ENCODE results near the gene CD8A.

CD8A gene

DNA sequence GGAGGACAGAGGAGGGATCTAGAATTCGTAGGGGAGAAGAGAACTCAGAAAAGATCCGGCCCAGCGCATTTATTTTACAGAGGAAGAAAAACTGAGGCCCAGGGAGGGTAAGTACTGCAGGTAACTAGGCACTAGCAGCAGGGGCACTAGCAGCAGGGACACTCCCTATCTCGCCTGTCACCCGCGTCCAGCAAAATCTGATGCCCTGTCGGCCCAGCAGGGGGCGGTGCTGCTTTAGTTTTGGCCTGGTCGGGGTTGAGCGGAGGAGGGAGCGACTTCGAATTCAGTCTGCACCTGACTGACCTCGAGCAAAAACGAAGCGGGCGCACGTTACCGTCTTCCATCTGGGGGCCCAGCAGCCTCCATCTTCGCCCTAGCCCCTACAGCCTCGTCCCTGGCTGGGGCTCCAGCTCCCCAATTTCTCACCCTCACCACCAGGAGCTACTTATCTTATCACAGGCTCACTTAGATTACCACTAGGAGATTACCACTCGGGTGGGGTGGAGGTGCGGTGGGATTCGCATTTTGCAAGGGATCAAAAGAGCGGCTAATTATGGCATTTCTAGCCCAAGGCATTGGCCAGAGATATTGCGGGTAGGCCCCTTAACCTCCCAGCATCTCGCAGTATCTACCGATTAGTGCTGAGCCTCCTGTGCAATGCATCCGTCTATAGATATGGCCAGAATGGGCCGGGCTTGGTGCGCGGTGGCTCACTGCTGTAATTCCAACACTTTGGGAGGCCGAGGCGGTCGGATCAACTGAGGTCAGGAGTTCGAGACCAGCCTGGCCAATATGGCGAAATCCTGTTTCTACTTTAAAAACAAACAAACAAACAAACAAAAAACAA is 17.8 kb upstream of the CD8A start:
- DNase-seq: peak; percentile 83

DNA sequence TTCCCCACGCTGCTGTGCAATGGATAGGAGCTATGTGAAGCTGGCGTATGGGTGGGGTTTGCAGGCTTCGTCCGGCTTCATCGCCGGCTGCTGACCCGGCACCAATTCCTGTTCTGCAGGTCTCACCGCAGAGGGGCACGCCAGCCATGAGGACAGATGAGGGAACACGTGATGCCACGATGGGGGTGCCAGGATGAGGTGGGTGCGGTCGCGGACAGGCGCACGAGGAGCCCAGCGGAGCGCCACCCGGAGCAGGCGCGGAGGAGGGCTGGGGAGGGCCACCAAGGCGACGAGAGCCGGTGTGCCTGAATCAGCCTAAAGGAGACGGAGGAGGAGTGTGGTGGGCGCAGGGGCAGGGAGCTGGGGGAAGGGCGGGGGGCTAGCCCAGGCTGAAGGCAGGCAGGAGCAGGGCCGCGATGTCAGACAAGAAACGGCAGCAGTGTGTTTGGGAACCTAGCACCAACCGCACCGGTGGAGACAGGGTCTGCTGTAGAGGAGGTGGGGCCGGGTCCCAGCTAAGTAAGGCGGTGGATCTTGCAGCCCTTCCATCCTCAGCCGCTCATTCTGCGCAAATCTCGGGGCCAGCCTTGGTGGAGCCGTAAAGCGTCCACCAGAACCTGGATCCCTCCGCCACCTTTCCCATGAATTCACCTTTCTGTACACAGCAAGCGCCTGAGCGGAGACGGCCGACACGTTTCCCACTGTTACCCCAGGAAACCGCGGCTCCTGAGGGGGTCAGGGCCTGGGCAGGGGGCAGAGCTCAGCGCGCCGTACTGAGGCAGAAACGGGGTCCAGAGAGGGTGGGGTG is 17.0 kb upstream of the CD8A start:
- peak; percentile 77 for DNase-seq

DNA sequence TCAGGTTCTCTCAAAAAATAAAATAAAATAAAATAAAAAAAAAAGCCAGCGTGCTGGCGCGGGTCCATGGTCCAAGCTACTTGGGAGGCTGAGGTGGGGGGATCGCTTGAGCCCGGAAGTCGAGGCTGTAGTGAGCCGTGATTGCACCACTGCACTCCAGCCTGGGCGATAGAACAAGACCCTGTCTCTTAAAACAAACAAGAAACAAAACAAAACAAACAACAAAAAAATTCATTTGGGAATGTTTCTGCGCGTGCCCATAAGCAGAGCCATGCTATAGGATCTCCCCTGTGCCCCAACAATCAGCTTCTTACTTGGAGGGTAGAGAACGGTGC is 16.4 kb upstream of the CD8A start:
- DNase-seq: no peak

GRCh38 chr2:86806059-86806857 is 15.5 kb upstream of the CD8A start:
- no peak for DNase-seq

DNA sequence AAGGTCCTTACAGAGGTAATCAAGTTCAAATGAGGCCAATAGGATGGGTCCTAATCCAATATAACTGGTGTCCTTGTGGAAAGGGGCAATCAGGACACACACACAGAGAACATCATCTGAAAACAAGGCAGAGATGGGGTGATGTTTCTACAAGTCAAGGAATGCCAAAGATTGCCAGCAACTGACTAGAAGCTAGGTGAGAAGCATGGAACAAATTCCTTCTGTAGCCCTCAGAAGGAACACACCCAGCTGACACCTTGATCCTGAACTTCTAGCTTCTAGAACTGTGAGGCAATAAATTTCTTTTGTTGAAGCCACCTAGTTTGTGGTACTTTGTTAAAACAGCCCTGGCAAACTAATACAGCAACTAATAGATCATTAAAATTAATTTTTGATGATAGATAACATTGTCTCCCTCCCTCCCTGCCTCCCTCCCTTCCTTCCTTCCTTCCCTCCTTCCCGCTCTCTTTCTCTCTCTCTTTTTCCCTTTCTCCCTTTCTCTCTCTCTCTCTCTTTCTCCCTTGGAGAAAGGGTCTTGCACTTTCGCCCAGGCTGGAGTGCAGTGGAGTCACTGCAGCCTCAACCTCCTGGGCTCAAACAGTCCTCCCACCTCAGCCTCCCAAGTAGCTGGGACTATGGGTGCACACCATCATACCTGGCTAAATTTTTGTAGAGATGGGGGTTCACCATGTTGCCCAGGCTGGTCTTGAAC is 10.3 kb upstream of the CD8A start:
- no peak for DNase-seq

GRCh38 chr2:86794861-86795260 is 4.1 kb upstream of the CD8A start:
- no peak for DNase-seq

DNA sequence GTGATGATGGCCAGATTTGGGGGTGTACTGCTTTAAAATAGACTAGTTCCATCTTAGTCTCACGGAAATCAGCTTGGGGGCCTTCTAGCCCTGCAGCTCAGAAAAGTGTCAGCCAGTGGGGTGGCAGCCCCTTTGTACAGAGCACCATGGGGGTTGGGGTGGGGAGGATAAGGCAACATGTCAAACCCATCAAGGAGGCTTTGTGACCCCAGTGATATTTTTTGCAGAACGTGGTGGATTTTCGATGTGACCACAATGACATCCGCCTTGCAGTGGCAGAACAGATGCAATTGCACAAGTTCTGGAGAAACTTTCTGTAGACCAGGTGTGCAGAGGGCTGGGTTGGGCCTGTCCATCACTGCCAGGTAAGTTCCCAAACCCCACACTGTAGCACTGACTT is 3.0 kb upstream of the CD8A start:
- DNase-seq: no peak

GRCh38 chr2:86791573-86791972 is 860 bp upstream of the CD8A start:
- no peak for DNase-seq

DNA sequence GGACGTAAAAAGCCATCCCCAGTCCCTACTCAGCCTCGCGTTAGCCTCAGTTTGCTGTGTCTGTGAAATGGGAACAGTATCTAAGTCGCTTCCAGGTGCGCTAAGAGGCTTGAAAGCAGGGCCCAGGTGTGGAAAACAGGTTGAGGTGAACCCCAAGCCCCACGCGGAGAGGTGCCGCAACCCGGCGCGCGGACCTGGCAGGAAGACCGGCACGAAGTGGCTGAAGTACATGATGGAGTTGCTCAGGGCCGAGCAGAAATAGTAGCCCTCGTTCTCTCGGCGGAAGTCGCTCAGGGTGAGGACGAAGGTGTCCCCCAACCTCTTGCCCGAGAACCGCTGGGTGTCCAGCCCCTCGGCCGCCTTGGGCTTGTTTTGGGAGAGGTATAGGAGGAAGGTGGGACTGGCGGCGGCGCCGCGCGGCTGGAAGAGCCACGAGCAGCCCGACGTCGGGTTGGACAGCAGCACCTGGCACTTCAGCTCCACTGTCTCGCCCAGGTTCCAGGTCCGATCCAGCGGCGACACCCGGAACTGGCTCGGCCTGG is 508 bp downstream of the CD8A start:
- DNase-seq: no peak

DNA sequence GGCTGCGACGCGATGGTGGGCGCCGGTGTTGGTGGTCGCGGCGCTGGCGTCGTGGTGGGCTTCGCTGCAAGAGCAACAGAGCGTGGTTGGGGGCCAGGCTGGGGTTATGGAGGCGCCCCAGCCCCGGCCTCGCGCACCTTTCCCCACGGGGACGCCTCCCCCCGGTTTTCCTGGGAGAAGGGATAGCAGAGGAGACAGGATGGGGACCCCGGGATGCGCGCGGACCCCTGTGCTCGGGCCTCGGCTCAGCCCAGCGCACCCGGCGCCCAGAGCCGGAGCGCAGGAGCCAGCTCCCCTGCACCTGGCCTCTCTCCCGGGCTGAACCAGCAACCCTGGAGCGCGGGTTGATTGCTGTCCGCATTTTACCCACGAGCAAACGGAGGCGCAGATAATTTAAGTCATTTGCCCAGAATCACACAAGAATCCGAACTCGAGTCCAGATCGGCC is 1.0 kb downstream of the CD8A start:
- no peak for DNase-seq

GRCh38 chr2:86788881-86789686 is 1.6 kb downstream of the CD8A start:
- DNase-seq: no peak

- DNase-seq: no peak
These were observed 2.5 kb downstream of the CD8A start for GRCh38 chr2:86788165-86788564.

DNA sequence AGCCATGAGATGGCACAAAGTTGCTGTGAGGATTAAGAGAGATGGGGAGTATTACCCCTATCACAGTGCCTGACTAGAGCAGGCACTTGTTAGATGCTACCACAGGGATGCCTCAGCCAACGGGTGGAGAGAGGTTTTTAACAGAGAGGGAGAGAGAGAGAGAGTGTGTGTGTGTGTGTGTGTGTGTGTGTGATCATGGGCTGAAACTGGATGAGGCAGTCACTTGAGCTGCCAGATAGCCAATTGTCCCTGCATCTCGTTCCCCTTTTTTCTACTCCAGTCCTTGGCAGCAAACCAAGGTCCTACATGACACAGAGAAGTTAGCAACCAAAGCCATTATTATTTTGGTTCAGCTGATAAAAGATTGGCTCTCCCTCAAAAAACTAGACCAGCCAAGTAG is 3.0 kb downstream of the CD8A start:
- DNase-seq: no peak

DNA sequence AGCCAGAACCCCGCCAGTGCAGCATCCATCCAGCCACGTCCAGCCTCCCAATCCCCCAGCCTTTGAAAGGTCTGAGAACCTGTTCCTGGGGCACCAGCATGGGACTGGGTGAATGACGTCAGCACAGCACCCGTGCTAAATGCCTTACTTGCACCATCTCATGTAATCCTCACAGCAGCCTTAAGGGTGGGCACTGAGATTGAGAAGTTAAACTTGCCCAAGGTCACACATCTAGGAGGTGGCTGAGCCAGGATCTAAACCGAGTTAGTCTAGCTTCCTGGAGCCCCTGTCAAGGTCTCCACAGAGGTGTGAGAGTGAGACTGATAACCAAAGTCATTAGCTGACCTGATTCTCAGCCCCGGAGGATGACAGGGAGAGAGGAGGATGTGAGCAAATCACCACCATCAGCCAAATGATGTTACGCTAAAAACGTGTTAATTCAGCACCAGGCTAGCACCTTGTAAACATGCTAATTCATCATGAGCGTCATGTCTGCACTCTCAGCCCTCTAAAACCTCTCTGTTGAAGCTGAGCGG is 4.6 kb downstream of the CD8A start:
- no peak for DNase-seq

DNA sequence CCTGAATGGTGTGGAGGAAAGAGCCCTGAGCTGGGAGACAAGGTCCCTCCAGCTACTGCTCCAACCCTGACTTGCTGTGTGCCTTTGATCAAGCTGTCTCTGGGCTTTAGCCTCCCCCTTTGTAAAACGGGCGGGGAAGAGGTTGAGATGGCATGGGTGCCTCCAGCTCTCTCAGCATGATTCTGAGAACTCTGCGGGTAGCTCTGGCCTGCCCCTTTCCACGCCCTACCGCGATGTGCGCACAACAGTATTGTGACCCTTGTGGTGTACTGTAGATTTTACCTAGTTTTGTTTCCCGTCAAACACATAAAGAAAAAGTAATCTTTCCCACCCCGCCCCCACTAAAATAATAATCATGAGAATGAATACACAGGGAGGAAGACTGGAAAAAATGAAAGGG is 5.3 kb downstream of the CD8A start:
- DNase-seq: no peak

DNA sequence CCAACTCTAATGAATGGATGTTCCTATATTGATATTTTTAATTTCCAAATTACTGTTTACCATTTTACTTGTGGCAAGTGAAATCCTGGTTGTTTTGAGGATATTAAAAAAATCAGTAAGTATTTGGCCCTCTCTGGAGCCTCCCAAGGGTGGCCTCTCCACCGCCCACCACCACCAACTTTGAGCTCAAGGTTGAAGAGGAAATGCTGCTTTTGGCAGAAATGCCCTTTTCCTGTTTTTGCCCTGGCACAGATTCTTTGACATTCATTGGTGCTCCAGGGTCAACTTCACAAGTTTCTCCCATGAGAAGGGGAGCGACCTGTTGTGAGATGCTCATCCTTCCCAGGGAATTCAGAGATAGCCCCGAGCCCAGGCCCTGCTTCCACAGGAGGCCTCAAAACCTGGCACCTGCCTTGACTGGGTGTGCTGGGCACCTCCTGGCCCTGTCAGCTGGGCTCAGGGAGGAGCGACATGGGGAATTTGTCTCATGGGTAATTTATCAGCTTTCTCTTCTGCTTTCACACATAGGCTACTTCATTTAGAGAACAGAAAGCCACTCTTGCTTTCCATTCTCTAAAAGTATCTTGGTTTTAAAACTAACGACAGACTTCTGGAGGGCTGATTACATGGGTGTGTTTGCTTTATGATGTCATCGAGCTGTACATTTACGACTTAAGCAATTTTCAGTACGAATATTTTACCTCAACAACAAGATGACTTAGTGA is 6.9 kb downstream of the CD8A start:
- DNase-seq: no peak

DNA sequence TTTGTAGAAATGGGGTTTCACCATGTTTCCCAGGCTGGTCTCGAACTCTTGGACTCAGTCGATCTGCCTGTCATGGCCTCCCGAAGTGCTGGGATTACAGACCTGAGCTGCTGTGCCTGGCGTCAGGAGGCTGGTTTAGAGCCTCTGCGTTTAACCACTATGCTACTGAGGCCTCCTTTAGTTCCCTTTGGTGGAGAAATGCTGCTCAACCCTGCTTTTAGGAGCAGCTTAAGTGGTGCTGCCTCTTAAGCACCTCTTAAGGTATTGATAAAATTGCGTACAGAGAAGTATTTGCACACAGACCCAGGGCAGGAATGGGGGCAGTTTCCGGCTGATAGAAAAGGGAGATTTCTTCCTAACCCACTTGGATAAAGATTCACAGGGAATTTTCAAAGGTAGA is 8.0 kb downstream of the CD8A start:
- no peak for DNase-seq

GRCh38 chr2:86781363-86781762 is 9.3 kb downstream of the CD8A start:
- no peak for DNase-seq

- no peak for DNase-seq
These were observed 10.7 kb downstream of the CD8A start for GRCh38 chr2:86779971-86780370.

- DNase-seq: no peak
These were observed 11.8 kb downstream of the CD8A start for GRCh38 chr2:86778957-86779356.

- DNase-seq: no peak
These were observed 14.2 kb downstream of the CD8A start for GRCh38 chr2:86776532-86776931.

Measured in NCI-H774 (cell line).